Stomach (tissue), 4 donors: ENCODE measurements around the gene GEMIN4.

Experiments used
- CTCF ChIP-seq, 7 experiments: fragments of 450-650 bp in 4 of 7; fragments of 200-600 bp in 3 of 7; sonication (generic) in 3 of 7; IDR thresholded peaks; one replicate each; pipeline ENCODE4 v1.5.1; 2016 to 2019; ENCODE audit warnings: antibody characterized with exemption in 7 of 7, control low read depth in 2 of 7, mild to moderate bottlenecking in 1 of 7
- EP300 ChIP-seq: sonication (generic); formaldehyde crosslinking; IDR thresholded peaks from one replicate; pipeline ENCODE4 v1.6.1; 2017; ENCODE audit warnings: antibody characterized with exemption
- POLR2A ChIP-seq, 4 donors: fragments of 450-650 bp; IDR thresholded peaks; one replicate each; pipeline ENCODE4 v1.6.1; 2016; ENCODE audit warnings: antibody characterized with exemption in 4 of 4, control low read depth in 2 of 4, mild to moderate bottlenecking in 1 of 4, moderate library complexity in 1 of 4
- POLR2AphosphoS5 ChIP-seq, 3 donors: sonication (generic); formaldehyde crosslinking; IDR thresholded peaks; one replicate each; pipeline ENCODE4 v1.6.1; 2016; ENCODE audit warnings: antibody characterized with exemption in 3 of 3

- no peak for TF ChIP-seq CTCF (IDR thresholded peaks at IDR 0.05)
- TF ChIP-seq POLR2AphosphoS5 (IDR thresholded peaks at IDR 0.05), result no peak
- no peak for TF ChIP-seq EP300
- TF ChIP-seq POLR2A (IDR thresholded peaks at IDR 0.05), result no peak
These were observed 5.9 kb downstream of the GEMIN4 start for GRCh38 chr17:746181-746580.
